ENCODE results near the gene EDC3.
"Not testable (repeated sequence)": the region's sequence is repeated elsewhere in the genome, so short reads cannot be mapped to it uniquely, and the experiment has no call there.

The EDC3 gene

GRCh38 chr15:74653426-74654102 lies 42.3 kb downstream of the EDC3 start:
- FAIRE-seq (no peak), DNase-seq (ENCODE audit: insufficient read length, low spot score) (no peak)

- no peak for DNase-seq (ENCODE audit: insufficient read length, low spot score)
- no peak for FAIRE-seq
Observed at GRCh38 chr15:74651242-74651741, 44.5 kb downstream of the EDC3 start.

- FAIRE-seq = no peak
- DNase-seq (ENCODE audit: insufficient read length, low spot score) = no peak
Observed at GRCh38 chr15:74648051-74648842, 47.6 kb downstream of the EDC3 start.

GRCh38 chr15:74646480-74646879 lies 49.3 kb downstream of the EDC3 start:
- DNase-seq (ENCODE audit: insufficient read length, low spot score) (no peak), FAIRE-seq (no peak)

GRCh38 chr15:74643665-74644204 lies 52.1 kb downstream of the EDC3 start:
- FAIRE-seq (no peak), DNase-seq (ENCODE audit: insufficient read length, low spot score) (no peak)

- no peak for FAIRE-seq
- DNase-seq (ENCODE audit: insufficient read length, low spot score) = no peak
Observed at GRCh38 chr15:74642734-74643664, 52.8 kb downstream of the EDC3 start.

GRCh38 chr15:74642348-74642733 lies 53.5 kb downstream of the EDC3 start:
- DNase-seq (ENCODE audit: insufficient read length, low spot score) (no peak), FAIRE-seq (no peak)

- FAIRE-seq (no peak), DNase-seq (ENCODE audit: insufficient read length, low spot score) (no peak)
Observed at GRCh38 chr15:74641151-74641550, 54.7 kb downstream of the EDC3 start.

- DNase-seq (ENCODE audit: insufficient read length, low spot score) (no peak), FAIRE-seq (no peak)
Observed at GRCh38 chr15:74636984-74637383, 58.8 kb downstream of the EDC3 start.

GRCh38 chr15:74635228-74635627 lies 60.6 kb downstream of the EDC3 start:
- DNase-seq (ENCODE audit: insufficient read length, low spot score) (peak; percentile 71), FAIRE-seq (peak; percentile 96)

- FAIRE-seq (no peak), DNase-seq (ENCODE audit: insufficient read length, low spot score) (no peak)
Observed at GRCh38 chr15:74633781-74634180, 62.0 kb downstream of the EDC3 start.

GRCh38 chr15:74632601-74633000 lies 63.2 kb downstream of the EDC3 start:
- FAIRE-seq = no peak
- no peak for DNase-seq (ENCODE audit: insufficient read length, low spot score)

GRCh38 chr15:74631935-74632560 lies 63.8 kb downstream of the EDC3 start:
- DNase-seq (ENCODE audit: insufficient read length, low spot score) (peak; percentile 65), FAIRE-seq (peak; percentile 74)

GRCh38 chr15:74631408-74631807 lies 64.4 kb downstream of the EDC3 start:
- FAIRE-seq = no peak

GRCh38 chr15:74631087-74631385 lies 64.8 kb downstream of the EDC3 start:
- FAIRE-seq (no peak), DNase-seq (ENCODE audit: insufficient read length, low spot score) (no peak)

More at GRCh38 chr15:74631408-74631807, 64.4 kb downstream of the EDC3 start:
- no peak for DNase-seq (ENCODE audit: insufficient read length, low spot score)

- no peak for DNase-seq (ENCODE audit: insufficient read length, low spot score)
- no peak for FAIRE-seq
Observed at GRCh38 chr15:74630284-74631086, 65.3 kb downstream of the EDC3 start.

- FAIRE-seq; DNase-seq (ENCODE audit: insufficient read length, low spot score): not testable (repeated sequence)
Observed at GRCh38 chr15:74629696-74630095, 66.1 kb downstream of the EDC3 start.

GRCh38 chr15:74628949-74629348 lies 66.9 kb downstream of the EDC3 start:
- no peak for FAIRE-seq
- DNase-seq (ENCODE audit: insufficient read length, low spot score) = no peak

GRCh38 chr15:74628199-74628598 lies 67.6 kb downstream of the EDC3 start:
- no peak for DNase-seq (ENCODE audit: insufficient read length, low spot score)
- FAIRE-seq = no peak

- DNase-seq (ENCODE audit: insufficient read length, low spot score) (no peak), FAIRE-seq (no peak)
Observed at GRCh38 chr15:74627766-74628165, 68.1 kb downstream of the EDC3 start.

All from GM19239 (cell line).